OCI-LY1 (cell line): Measurements from ENCODE around the gene CBX1.

Experiments used
- CTCF ChIP-seq: fragments of 200-600 bp; sonication (generic), shearing (Covaris generic); IDR thresholded peaks from 2 replicates; pipeline ENCODE4 v1.5.1; 2017; ENCODE audit warnings: mild to moderate bottlenecking, antibody characterized with exemption, low read length, moderate library complexity, mixed read lengths
- EZH2 ChIP-seq: fragments of 200-600 bp; sonication (generic), shearing (Covaris generic); IDR thresholded peaks from 2 replicates; pipeline ENCODE4 v1.8.0; 2017; ENCODE audit warnings: borderline replicate concordance, mixed run types, mild to moderate bottlenecking, antibody characterized with exemption, low read length, moderate library complexity, mixed read lengths

- TF ChIP-seq CTCF = peak; percentile 88
- no peak for TF ChIP-seq EZH2
Observed at GRCh38 chr17:48131216-48131824, 30.0 kb upstream of the CBX1 start.
